Stimulated activated CD4-positive, alpha-beta T cell treated with anti-CD3 and anti-CD28 coated beads, Interleukin-4, amount 100 ng/mL, for 24 hours (primary cell): ENCODE data around the gene BMPR1A.
"Not testable (repeated sequence)": the region's sequence is repeated elsewhere in the genome, so short reads cannot be mapped to it uniquely, and the experiment has no call there.

Experiments
- DNase-seq: peaks from one replicate; pipeline ENCODE4 v3.0.0-alpha.2; 2020

The BMPR1A gene

GRCh38 chr10:86971232-86971991 is 215.0 kb downstream of the BMPR1A start:
- peak; percentile 85 for DNase-seq

GRCh38 chr10:86972613-86973380 is 216.4 kb downstream of the BMPR1A start:
- DNase-seq: no peak

- no peak for DNase-seq
Measured at GRCh38 chr10:86974484-86974883, 218.1 kb downstream of the BMPR1A start.

GRCh38 chr10:86976362-86977056 is 220.1 kb downstream of the BMPR1A start:
- no peak for DNase-seq

GRCh38 chr10:86978457-86978856 is 222.0 kb downstream of the BMPR1A start:
- not testable (repeated sequence) for DNase-seq

GRCh38 chr10:86979296-86979818 is 222.9 kb downstream of the BMPR1A start:
- no peak for DNase-seq

- no peak for DNase-seq
Measured at GRCh38 chr10:86979977-86980448, 223.6 kb downstream of the BMPR1A start.

- not testable (repeated sequence) for DNase-seq
Measured at GRCh38 chr10:86981020-86981419, 224.6 kb downstream of the BMPR1A start.

- no peak for DNase-seq
Measured at GRCh38 chr10:86981716-86982115, 225.3 kb downstream of the BMPR1A start.
